ENCODE measurements around the gene LRRC27.

DNA sequence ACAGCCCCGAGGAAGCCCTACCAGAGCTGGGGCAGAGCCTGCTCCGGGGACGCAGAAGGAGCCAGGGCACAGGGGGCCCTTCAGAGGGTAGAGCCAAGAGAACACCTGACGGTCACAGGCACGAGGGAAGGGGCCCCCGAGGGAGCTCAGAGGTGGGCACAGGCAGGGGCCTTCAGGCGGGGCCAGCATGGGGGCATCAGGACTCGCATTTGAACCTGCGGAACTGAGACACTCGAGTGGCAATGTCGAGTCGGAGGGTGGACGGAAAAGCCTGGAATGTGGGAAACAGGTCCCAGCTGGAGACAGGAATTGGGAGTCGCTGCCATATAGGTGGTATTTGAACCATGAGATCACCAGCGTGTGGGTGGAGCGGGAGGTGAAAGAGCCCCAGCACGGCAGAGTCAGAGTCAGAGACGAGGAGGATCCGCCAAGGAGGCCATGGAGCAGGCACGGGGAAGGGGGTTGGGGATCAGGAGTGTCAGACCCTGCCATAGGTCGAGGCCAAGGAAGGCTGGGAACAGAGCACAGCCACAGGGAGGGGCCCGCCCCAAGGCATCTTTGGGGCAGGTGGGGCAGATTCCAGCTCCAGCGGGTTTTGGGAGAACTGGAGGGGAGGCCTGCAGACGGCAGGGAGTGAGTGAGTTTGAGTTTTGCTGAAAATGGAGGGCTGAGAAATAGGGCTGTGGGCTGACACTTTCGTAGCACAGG is 38.0 kb upstream of the LRRC27 start:
- TF ChIP-seq, protein P1, sequence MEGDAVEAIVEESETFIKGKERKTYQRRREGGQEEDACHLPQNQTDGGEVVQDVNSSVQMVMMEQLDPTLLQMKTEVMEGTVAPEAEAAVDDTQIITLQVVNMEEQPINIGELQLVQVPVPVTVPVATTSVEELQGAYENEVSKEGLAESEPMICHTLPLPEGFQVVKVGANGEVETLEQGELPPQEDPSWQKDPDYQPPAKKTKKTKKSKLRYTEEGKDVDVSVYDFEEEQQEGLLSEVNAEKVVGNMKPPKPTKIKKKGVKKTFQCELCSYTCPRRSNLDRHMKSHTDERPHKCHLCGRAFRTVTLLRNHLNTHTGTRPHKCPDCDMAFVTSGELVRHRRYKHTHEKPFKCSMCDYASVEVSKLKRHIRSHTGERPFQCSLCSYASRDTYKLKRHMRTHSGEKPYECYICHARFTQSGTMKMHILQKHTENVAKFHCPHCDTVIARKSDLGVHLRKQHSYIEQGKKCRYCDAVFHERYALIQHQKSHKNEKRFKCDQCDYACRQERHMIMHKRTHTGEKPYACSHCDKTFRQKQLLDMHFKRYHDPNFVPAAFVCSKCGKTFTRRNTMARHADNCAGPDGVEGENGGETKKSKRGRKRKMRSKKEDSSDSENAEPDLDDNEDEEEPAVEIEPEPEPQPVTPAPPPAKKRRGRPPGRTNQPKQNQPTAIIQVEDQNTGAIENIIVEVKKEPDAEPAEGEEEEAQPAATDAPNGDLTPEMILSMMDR (IDR thresholded peaks at IDR 0.05) = no peak
- TF ChIP-seq EP300 (IDR thresholded peaks at IDR 0.05) (no peak), POLR2A (IDR thresholded peaks at IDR 0.05) (no peak), POLR2AphosphoS5 (IDR thresholded peaks at IDR 0.05) (no peak)
